SK-N-SH treated with all-trans-retinoic acid at 6 μM for 48 hours (cell line): ENCODE measurements around the gene ADAMTS6.

ENCODE experiments used
- ARNTL ChIP-seq: fragments of 450-650 bp; formaldehyde crosslinking; IDR thresholded peaks from 2 replicates; pipeline ENCODE4 v1.5.0; 2020; ENCODE audit warnings: low read depth, mild to moderate bottlenecking, moderate library complexity, borderline replicate concordance
- CSRNP3 ChIP-seq: fragments of 250-450 bp; sonication (Bioruptor Pico); IDR thresholded peaks from 2 replicates; pipeline ENCODE4 v1.5.1; 2021; ENCODE audit warnings: mild to moderate bottlenecking, moderate library complexity
- GLIS3 ChIP-seq: fragments of 250-450 bp; sonication (Bioruptor Pico); IDR thresholded peaks from 2 replicates; pipeline ENCODE4 v1.5.0; 2020; ENCODE audit warnings: mild to moderate bottlenecking, moderate library complexity
- OSR1 ChIP-seq: fragments of 250-450 bp; sonication (Bioruptor Pico); IDR thresholded peaks from 2 replicates; pipeline ENCODE4 v1.8.0; 2022; ENCODE audit warnings: moderate library complexity, mild to moderate bottlenecking, inconsistent platforms
- PATZ1 ChIP-seq: fragments of 250-450 bp; sonication (Bioruptor Pico); IDR thresholded peaks from 2 replicates; pipeline ENCODE4 v1.8.0; 2020; ENCODE audit warnings: mild to moderate bottlenecking, moderate library complexity, borderline replicate concordance
- POU6F1 ChIP-seq: fragments of 250-450 bp; sonication (Bioruptor Pico); IDR thresholded peaks from 2 replicates; pipeline ENCODE4 v1.8.0; 2021; ENCODE audit warnings: low read depth, mild to moderate bottlenecking, moderate library complexity, borderline replicate concordance
- PPARA ChIP-seq: fragments of 250-450 bp; sonication (Bioruptor Pico); IDR thresholded peaks from 2 replicates; pipeline ENCODE4 v1.5.0; 2020; ENCODE audit warnings: mild to moderate bottlenecking, borderline replicate concordance
- RARB ChIP-seq: fragments of 250-450 bp; sonication (Bioruptor Pico); IDR thresholded peaks from 2 replicates; pipeline ENCODE4 v1.8.0; 2021; ENCODE audit warnings: mild to moderate bottlenecking, moderate library complexity
- SNAI2 ChIP-seq: fragments of 250-450 bp; sonication (Bioruptor Pico); IDR thresholded peaks from 2 replicates; pipeline ENCODE4 v1.5.0; 2020; ENCODE audit warnings: mild to moderate bottlenecking, moderate library complexity
- TCF4 ChIP-seq: fragments of 250-450 bp; sonication (Bioruptor Pico); IDR thresholded peaks from 2 replicates; pipeline ENCODE4 v1.8.0; 2021; ENCODE audit warnings: mild to moderate bottlenecking, moderate library complexity, borderline replicate concordance
- TSHZ2 ChIP-seq: fragments of 250-450 bp; sonication (Bioruptor Pico); IDR thresholded peaks from 2 replicates; pipeline ENCODE4 v1.5.0; 2020; ENCODE audit warnings: mild to moderate bottlenecking, moderate library complexity
- ZC3H10 ChIP-seq: fragments of 250-450 bp; sonication (Bioruptor Pico); IDR thresholded peaks from 2 replicates; pipeline ENCODE4 v1.5.1; 2021; ENCODE audit warnings: mild to moderate bottlenecking, moderate library complexity
- ZFP30 ChIP-seq: fragments of 450-650 bp; formaldehyde crosslinking; IDR thresholded peaks from 2 replicates; pipeline ENCODE4 v1.5.0; 2022; ENCODE audit warnings: mild to moderate bottlenecking, moderate library complexity

DNA sequence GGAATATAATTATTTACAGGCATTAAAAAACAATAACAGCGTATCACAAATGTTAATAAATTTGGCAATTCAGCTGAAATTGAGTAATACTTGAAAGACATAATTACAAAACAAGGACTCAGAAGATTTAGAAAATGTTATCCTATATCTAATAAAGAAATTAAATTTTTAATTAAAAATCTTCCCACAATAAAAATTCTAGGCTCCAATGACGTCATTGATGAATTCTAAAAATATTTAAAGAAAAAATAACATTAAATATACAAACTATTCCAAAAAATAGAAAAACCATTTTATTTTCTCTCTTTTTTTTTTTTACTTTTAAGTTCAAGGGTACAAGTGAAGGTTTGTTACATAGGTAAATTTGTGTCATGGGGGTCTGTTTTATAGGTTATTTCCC is 161.5 kb downstream of the ADAMTS6 start:
- no peak for TF ChIP-seq SNAI2 (CRISPR knock-in tag)
- no peak for TF ChIP-seq RARB (CRISPR knock-in tag)
- no peak for TF ChIP-seq ZC3H10 (CRISPR knock-in tag)
- no peak for TF ChIP-seq GLIS3 (CRISPR knock-in tag)
- TF ChIP-seq CSRNP3 = no peak
- TF ChIP-seq ZFP30 (CRISPR knock-in tag) = no peak
- no peak for TF ChIP-seq POU6F1 (CRISPR knock-in tag)
- TF ChIP-seq PATZ1 (CRISPR knock-in tag) = no peak
- no peak for TF ChIP-seq PPARA (CRISPR knock-in tag)
- TF ChIP-seq TSHZ2 (CRISPR knock-in tag) = no peak
- no peak for TF ChIP-seq TCF4
- TF ChIP-seq OSR1 (CRISPR knock-in tag) = no peak
- no peak for TF ChIP-seq ARNTL (CRISPR knock-in tag)
